ENCODE results near the gene CD22.

CD22 gene

DNA sequence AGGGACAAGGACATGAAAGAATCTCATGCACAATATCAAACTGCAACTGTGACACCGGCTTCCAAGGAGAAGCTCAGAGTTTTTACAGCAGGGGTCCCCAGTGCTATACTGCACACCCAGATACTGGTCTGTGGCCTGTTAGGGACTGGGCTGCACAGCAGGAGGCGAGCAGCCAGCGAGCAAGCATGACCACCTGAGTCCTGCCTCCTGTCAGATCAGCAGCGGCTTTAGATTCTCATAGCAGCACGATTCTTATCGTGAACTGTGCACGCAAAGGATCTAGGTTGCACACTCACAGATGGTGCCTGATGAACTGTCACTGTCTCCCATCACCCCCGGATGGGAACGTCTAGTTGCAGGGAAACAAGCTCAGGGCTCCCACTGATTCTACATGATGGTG, 13.1 kb upstream of the CD22 start:
- DNase-seq: no peak

DNA sequence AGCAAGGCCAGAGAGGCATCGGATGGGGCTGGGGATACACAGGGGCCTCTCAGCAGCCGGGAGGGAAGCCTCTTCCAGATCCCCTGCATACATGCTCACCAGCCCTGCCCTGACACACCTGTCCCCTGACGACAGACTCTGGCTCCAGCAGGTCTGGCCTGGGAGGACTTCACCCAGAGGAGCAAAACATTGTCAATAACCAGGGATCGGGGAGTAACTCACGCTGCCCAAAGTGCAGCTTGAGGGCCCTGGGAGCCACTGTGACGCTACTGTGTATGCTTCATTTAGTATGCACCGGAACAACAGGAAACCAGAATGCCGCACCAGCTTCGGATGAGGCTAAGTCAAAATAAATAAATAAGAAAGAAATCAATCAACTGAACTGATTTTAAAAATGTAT, 12.4 kb upstream of the CD22 start:
- DNase-seq: no peak

- no peak for DNase-seq
These were observed 11.4 kb upstream of the CD22 start for GRCh38 chr19:35317464-35318043.

GRCh38 chr19:35318679-35319448, 10.1 kb upstream of the CD22 start:
- DNase-seq: no peak

DNA sequence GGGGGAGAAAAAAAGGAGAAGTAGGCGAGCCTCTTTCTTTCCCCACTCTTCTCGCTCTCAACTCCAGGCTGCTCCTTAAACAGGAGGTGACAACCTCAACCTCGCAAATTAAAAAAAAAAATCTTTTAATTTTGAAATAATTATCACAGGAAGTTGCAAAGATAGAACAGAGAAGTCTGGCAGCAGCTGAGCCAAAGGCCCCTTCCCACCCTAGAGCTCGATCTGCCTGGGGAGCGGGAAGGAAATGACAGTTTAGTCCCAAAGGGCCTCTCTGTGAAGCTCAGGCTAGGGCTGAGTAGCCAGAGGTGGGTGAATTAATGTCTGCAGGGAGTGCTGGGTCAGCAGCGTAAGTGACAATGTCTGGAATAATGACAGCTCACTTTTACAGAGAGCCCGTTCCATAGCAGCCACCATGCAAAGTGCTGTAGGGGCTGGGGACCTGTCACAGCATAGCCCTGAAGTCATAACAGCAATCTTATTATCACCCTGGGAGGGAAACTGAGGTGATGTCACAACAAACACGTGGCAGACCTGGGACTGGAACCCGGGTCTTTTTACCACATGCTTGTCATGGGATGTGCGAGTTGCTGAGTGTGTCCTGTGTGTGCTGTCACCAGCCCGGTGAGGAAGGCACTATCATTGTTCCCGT, 8.8 kb upstream of the CD22 start:
- DNase-seq: no peak

DNA sequence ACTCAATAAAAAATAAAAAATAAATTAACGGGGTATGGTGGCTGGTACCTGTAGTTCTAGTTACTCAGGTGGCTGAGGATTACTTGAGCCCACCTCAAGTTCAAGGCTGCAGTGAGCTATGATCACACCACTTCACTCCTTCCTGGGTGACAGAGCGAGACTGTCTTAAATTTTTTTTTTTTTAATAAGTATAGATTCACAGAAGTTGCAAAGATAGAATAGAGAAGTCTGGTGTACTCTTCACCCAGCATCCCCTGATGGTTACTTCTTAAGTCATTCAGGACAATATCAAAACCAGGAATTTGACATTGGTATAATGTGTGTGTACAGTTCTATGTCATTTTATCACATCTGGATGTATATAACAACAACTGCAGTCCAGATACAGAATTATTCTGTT, 7.7 kb upstream of the CD22 start:
- DNase-seq: no peak

DNA sequence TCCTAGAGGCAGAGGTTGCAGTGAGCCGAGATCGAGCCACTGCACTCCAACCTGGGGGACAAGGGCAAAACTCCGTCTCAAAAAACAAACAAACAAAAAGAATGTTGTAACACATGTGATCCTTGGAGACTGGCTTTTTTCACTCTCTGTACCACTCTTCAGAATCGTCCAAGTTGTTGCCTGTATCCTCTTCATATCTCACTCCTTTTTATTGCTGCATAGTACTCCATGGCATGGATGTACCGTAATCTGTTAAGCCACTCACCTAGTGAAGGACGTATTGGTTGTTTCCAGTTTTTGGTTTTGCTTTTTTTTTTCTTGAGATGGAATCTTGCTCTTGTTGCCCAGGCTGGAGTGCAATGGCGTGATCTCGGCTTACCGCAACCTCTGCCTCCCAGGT, 7.0 kb upstream of the CD22 start:
- no peak for DNase-seq

DNA sequence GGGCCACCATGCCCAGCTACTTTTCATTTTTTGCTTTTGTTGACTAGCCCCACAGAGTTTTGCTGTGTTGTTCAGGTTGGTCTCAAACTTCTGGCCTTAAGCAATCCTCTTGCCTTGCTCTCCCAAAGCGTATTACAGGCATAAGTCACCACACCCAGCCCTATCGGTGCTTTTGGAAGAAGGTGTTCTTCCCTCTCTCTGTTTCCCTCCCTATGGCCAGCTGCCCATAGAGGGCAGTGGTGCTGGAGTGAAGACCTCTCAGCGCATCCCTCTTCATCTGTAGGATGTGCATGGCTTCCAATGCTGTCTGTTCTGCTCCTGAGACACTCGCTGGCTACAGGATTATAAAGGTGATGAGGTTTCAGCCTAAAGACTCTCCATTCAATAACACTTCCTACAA, 1.3 kb upstream of the CD22 start:
- DNase-seq: no peak

GRCh38 chr19:35329323-35329722, 336 bp downstream of the CD22 start:
- DNase-seq: no peak

- DNase-seq: no peak
These were observed 1.5 kb downstream of the CD22 start for GRCh38 chr19:35330475-35330874.

- DNase-seq: no peak
These were observed 2.7 kb downstream of the CD22 start for GRCh38 chr19:35331551-35332214.

DNA sequence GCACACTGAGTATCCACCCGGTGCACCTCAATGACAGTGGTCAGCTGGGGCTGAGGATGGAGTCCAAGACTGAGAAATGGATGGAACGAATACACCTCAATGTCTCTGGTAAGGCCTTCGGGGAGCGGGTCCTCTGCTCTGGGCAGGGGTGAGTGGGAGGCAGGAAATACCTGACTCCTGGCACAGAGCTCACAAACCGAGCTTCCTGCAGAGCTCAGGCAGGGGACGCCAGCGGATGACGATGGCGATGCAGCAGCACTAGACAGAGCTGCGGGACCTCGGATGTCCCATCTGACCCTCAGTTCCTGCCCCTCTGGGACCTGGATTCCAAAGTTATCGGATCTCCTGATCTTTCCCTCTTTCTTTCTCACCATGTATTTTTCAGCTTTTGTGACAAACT, 3.8 kb downstream of the CD22 start:
- no peak for DNase-seq

DNA sequence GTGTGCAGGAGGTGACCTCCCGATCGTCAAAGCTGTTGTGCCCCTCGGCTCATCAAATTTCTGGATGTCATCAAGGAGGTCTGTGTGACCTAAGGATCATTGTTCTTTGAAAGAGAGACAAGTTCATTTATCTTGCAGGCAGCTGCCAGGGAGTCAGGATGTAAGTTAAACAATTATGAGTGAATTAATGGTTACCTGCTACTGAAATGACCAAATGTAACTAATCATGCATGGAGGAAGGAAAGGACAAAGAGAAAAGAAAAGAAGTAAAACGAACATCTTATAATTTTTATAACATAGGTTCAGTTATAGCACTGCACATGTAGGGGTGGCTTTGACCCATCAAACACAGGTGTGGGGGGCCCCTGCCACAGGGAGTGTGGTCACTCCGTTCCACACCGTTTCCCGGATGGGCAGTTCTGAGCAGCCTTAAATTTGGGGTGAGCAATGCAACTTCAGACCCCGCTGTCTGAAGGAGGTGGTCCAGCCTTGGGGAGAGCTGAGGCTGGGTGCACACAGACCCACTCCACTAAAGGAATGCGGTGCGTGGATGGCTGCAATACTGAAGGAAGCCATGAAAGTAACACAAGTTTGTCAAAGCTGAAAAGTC, 5.3 kb downstream of the CD22 start:
- no peak for DNase-seq

DNA sequence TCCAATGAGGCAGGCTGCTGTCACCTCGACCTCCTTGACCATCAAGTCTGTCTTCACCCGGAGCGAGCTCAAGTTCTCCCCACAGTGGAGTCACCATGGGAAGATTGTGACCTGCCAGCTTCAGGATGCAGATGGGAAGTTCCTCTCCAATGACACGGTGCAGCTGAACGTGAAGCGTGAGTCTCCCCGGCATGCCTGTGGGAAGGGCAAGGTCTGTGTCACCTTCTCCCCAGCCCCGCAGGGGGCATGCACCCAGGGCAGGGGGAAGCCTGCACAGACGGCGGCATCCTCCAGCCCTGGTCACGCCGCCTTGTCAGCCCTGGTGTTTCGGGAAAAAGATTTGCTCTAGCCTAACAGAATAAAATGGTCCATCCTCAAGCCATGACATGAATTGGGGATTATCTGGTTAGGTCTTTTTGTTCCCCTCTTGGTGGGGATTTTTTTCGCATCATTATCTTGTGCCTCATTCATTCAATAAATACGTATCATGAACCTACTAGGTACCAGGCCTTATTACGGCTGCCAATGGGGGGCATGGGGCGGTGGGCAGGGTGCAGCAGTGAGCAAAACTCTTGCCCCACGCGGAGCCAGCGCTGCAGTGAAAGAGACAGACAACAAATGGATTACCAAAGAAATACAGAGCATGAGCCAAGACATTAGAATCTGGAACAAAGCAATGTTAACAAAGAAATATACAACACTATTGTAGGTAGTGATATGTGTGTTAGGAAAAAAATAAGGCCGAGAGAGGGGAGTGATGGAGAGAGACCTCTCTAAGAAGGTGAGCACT, 7.4 kb downstream of the CD22 start:
- DNase-seq: no peak

DNA sequence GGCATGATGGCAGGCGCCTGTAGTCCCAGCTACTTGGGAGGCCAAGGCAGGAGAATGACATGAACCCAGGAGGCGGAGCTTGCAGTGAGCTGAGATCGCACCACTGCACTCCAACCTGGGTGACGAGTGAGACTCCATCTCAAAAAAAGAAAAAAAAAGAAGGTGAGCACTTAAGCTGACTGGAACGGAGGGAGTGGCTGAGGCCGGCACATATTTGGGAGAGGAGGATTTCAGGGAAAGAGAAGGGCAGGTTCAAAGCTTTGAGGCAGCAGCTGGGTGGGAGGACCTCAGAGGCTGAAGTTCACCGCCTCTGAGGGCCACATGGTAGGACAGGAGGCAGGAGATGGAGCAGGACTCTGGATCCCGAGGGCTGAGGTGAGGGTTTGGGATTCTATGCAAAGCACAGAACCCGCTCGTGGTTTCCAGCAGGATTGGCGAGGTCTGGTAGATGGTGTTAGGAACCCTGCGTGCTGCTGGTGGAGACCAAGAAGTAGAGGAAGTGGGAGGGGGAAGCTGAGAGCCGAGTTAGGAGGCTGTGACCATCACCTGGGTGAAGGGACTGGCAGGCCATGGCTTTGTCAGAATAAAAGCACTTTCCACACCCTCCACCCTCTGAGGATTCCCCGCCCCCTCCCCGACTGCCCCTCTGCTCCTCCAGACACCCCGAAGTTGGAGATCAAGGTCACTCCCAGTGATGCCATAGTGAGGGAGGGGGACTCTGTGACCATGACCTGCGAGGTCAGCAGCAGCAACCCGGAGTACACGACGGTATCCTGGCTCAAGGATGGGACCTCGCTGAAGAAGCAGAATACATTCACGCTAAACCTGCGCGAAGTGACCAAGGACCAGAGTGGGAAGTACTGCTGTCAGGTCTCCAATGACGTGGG, 8.4 kb downstream of the CD22 start:
- DNase-seq: no peak

GRCh38 chr19:35337984-35338296, 9.0 kb downstream of the CD22 start:
- no peak for DNase-seq

GRCh38 chr19:35340431-35340830, 11.4 kb downstream of the CD22 start:
- no peak for DNase-seq

- no peak for DNase-seq
These were observed 12.0 kb downstream of the CD22 start for GRCh38 chr19:35341006-35341405.

DNA sequence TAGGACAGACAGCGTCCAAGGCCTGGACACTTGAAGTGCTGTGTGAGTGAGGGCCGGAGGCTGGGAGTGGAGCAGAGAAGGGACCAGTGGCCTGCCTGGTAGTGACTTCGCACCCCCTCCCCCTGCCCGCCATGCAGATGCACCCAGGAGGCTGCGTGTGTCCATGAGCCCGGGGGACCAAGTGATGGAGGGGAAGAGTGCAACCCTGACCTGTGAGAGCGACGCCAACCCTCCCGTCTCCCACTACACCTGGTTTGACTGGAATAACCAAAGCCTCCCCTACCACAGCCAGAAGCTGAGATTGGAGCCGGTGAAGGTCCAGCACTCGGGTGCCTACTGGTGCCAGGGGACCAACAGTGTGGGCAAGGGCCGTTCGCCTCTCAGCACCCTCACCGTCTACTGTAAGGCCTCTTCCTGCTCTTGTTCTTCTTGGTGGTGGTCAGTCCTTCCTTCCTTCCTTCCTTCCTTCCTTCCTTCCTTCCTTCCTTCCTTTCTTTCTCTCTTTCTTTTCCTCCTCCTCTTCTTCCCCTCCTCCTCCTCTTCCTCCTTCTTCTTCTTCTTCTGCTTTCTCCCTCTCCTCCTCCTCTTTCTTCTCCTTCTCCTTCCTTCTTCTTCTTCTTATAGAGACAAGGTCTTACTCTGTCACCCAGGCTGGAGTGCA, 12.7 kb downstream of the CD22 start:
- no peak for DNase-seq

- no peak for DNase-seq
These were observed 13.4 kb downstream of the CD22 start for GRCh38 chr19:35342430-35342829.

DNA sequence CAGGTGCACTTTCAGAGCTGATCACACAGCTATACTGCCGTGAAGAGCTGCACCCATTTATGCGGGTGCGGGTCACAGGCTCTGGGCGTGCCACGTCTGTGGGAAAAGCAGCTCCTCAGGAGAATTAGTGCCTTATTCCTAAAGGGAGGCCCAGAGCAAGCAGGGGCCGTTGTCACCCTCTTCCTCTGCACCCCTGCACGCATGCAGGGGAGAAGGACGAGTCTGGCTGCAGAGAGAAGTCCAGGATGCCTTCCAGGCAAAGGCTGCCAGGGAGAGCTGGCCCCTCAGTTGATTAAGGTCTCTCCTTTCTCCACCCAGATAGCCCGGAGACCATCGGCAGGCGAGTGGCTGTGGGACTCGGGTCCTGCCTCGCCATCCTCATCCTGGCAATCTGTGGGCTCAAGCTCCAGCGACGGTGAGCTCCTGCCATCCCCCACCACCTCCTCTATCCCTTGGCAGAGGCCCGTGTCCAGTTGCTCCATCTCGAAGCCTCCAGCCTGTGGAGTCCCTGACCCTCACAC, 15.6 kb downstream of the CD22 start:
- no peak for DNase-seq

All from stimulated activated CD4-positive, alpha-beta T cell treated with anti-CD3 and anti-CD28 coated beads, Interleukin-4, amount 100 ng/mL, for 4 hours (primary cell).